ENCODE results near the gene LY6G6F.

Gene LY6G6F

GRCh38 chr6:31737315-31737990, 30.8 kb downstream of the LY6G6F start:
- peaks cover 10% of the 10 kb centered on the region; the same call in 1 of the 2 replicates for H3K79me2 ChIP-seq (ENCODE audit: insufficient read depth, low read length)
- peaks cover 31% of the 10 kb centered on the region for H3K36me3 ChIP-seq (ENCODE audit: insufficient read depth, low read length)
- TF ChIP-seq EZH2 (IDR thresholded peaks at IDR 0.05; ENCODE audit: borderline replicate concordance, low read length): no peak
- no peak for TF ChIP-seq CTCF (IDR thresholded peaks at IDR 0.05; ENCODE audit: low read length)
- no peaks in the 10 kb centered on the region for H3K27me3 ChIP-seq (ENCODE audit: insufficient read depth, low read length)
- peak overlapping the region; percentile 79 for H3K4me2 ChIP-seq (ENCODE audit: low read length)
- H3F3A ChIP-seq (ENCODE audit: insufficient read depth, low read length): 0 out of 2 replicates have a peak, but pooled peaks cover 3% of the 10 kb centered on the region
- H3K9me2 ChIP-seq (ENCODE audit: low read depth, low read length): no peaks in the 10 kb centered on the region
- H3K9me3 ChIP-seq (ENCODE audit: low read length): no peaks in the 10 kb centered on the region
- H3K4me1 ChIP-seq (ENCODE audit: insufficient read depth, low read length, severe bottlenecking): peaks cover 55% of the 10 kb centered on the region
- peak overlapping the region; percentile 68 for H3K4me3 ChIP-seq (ENCODE audit: low read depth, low read length, poor library complexity, severe bottlenecking)
- H3K9ac ChIP-seq (ENCODE audit: low read length): peak overlapping the region; percentile 87
- H2AFZ ChIP-seq (ENCODE audit: low read length): no peak overlapping the region
- H3K27ac ChIP-seq (ENCODE audit: low read depth, low read length, poor library complexity, severe bottlenecking): peak overlapping the region; percentile 94
- no peaks in the 10 kb centered on the region for H4K20me1 ChIP-seq (ENCODE audit: insufficient read depth, low read length)

GRCh38 chr6:31737991-31738979, 31.6 kb downstream of the LY6G6F start:
- Histone ChIP-seq H3K9me2 (ENCODE audit: low read depth, low read length) (no peaks in the 10 kb centered on the region), H3K9me3 (ENCODE audit: low read length) (no peaks in the 10 kb centered on the region), H3K36me3 (ENCODE audit: insufficient read depth, low read length) (peaks cover 34% of the 10 kb centered on the region), H3K4me1 (ENCODE audit: insufficient read depth, low read length, severe bottlenecking) (peaks cover 55% of the 10 kb centered on the region), H2AFZ (ENCODE audit: low read length) (no peak overlapping the region), H3K4me2 (ENCODE audit: low read length) (peak overlapping the region; percentile 79), H3K27me3 (ENCODE audit: insufficient read depth, low read length) (no peaks in the 10 kb centered on the region), H3F3A (ENCODE audit: insufficient read depth, low read length) (0 out of 2 replicates have a peak, but pooled peaks cover 3% of the 10 kb centered on the region), H3K4me3 (ENCODE audit: low read depth, low read length, poor library complexity, severe bottlenecking) (peak overlapping the region; percentile 68), H4K20me1 (ENCODE audit: insufficient read depth, low read length) (no peaks in the 10 kb centered on the region), H3K27ac (ENCODE audit: low read depth, low read length, poor library complexity, severe bottlenecking) (peak overlapping the region; percentile 94), H3K79me2 (ENCODE audit: insufficient read depth, low read length) (peaks cover 10% of the 10 kb centered on the region; the same call in 1 of the 2 replicates), H3K9ac (ENCODE audit: low read length) (peak overlapping the region; percentile 87)
- TF ChIP-seq EZH2 (IDR thresholded peaks at IDR 0.05; ENCODE audit: borderline replicate concordance, low read length) (no peak), CTCF (IDR thresholded peaks at IDR 0.05; ENCODE audit: low read length) (peak; percentile 35; the same call in 1 of the 2 replicates)

GRCh38 chr6:31739639-31740396, 33.2 kb downstream of the LY6G6F start, which contains the start of gene MSH5:
Gene MSH5, plus strand, starts transcription at chr6:31740005. Its CDS starts 462 bp downstream, at chr6:31740467.
- TF ChIP-seq CTCF (IDR thresholded peaks at IDR 0.05; ENCODE audit: low read length): no peak
- no peak for TF ChIP-seq EZH2 (IDR thresholded peaks at IDR 0.05; ENCODE audit: borderline replicate concordance, low read length)
- peaks cover 47% of the 10 kb centered on the region for H3K4me1 ChIP-seq (ENCODE audit: insufficient read depth, low read length, severe bottlenecking)
- no peak within 1 kb of the TSS for H2AFZ ChIP-seq (ENCODE audit: low read length)
- H3K9me3 ChIP-seq (ENCODE audit: low read length): no peaks in the 10 kb centered on the region
- peak within 1 kb of the TSS; percentile 89 for H3K4me2 ChIP-seq (ENCODE audit: low read length)
- H3K79me2 ChIP-seq (ENCODE audit: insufficient read depth, low read length): peaks cover 10% of the 10 kb centered on the region; the same call in 1 of the 2 replicates
- peak within 1 kb of the TSS; percentile 94 for H3K27ac ChIP-seq (ENCODE audit: low read depth, low read length, poor library complexity, severe bottlenecking)
- H3F3A ChIP-seq (ENCODE audit: insufficient read depth, low read length): 0 out of 2 replicates have a peak, but pooled peaks cover 3% of the 10 kb centered on the region
- no peaks in the 10 kb centered on the region for H4K20me1 ChIP-seq (ENCODE audit: insufficient read depth, low read length)
- peak within 1 kb of the TSS; percentile 87 for H3K9ac ChIP-seq (ENCODE audit: low read length)
- H3K36me3 ChIP-seq (ENCODE audit: insufficient read depth, low read length): peaks cover 33% of the 10 kb centered on the region
- H3K27me3 ChIP-seq (ENCODE audit: insufficient read depth, low read length): no peaks in the 10 kb centered on the region
- peak within 1 kb of the TSS; percentile 68 for H3K4me3 ChIP-seq (ENCODE audit: low read depth, low read length, poor library complexity, severe bottlenecking)
- no peaks in the 10 kb centered on the region for H3K9me2 ChIP-seq (ENCODE audit: low read depth, low read length)

All from OCI-LY1 (cell line).